ENCODE data around the gene USP30. TPM values are rescaled to one million over a fixed set of nuclear protein-coding genes. Genes with fewer than 3 reads are reported as not detected.

The USP30 gene
- total RNA-seq, 1 experiment from 2014 or later, result 7.8 TPM

DNA sequence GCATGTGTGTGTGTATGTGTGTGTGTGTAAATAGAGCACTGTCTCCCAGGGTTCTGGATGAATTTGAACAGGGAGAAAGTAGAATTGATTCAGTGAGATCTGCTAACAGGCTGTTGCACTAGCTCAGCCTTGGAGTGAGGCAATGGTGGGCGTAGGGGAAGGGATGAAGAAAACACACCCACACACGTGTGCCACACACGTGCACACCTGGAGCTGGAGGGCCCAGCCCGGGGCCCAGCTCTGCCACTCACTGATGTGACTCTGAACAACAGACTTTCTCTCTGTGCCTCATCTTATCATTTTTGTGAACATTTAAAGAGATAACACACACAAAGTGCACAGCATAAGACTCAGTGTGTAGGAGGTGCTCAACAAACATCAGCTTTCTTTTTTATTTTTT lies 68.2 kb downstream of the USP30 start:
- H4K20me1 ChIP-seq (ENCODE audit: control insufficient read depth, insufficient read depth, insufficient read length), result no peaks in the 10 kb centered on the region
- H3K4me1 Mint-ChIP-seq, result peaks cover 12 to 14% of the 10 kb centered on the region in 2 experiments
- no peak overlapping the region for H4K5ac ChIP-seq (ENCODE audit: insufficient read length, low read depth, low read length)
- no peak overlapping the region for H4K8ac ChIP-seq (replicated peaks; ENCODE audit: insufficient read length, low read depth, low read length)
- no peaks in the 10 kb centered on the region for H3K23me2 ChIP-seq (ENCODE audit: insufficient read length, low read depth, low read length, poor library complexity, severe bottlenecking)
- H3K27ac Mint-ChIP-seq, result no peak overlapping the region
- no peaks in the 10 kb centered on the region for H3K79me2 ChIP-seq (ENCODE audit: insufficient read depth, low read length)
- no peaks in the 10 kb centered on the region for H3K27me3 Mint-ChIP-seq (ENCODE audit: low read depth)
- H3K56ac ChIP-seq (ENCODE audit: insufficient read length, low read depth, low read length), result no peak overlapping the region
- H2AFZ ChIP-seq (ENCODE audit: low read length), result no peak overlapping the region
- H2BK15ac ChIP-seq (ENCODE audit: low read depth, low read length), result no peak overlapping the region
- H2BK20ac ChIP-seq (ENCODE audit: low read depth, low read length, poor library complexity, severe bottlenecking), result no peak overlapping the region
- H3K4me3 Mint-ChIP-seq, result no peak overlapping the region
- H3K9ac ChIP-seq (ENCODE audit: extremely low read depth, insufficient read length, low read length), result no peak overlapping the region
- no peaks in the 10 kb centered on the region for H3K9me3 ChIP-seq (ENCODE audit: control insufficient read depth, low read depth, low read length)
- no peak overlapping the region for H3K23ac ChIP-seq (ENCODE audit: insufficient read length, low read depth, low read length)
- H2AK5ac ChIP-seq (ENCODE audit: insufficient read length, low read length), result no peak overlapping the region
- WGBS (ENCODE audit: extremely low coverage, insufficient read length, low lambda C conversion rate), result no CpG with 5 or more reads among the region's 4 CpGs
- TF ChIP-seq, protein P1, sequence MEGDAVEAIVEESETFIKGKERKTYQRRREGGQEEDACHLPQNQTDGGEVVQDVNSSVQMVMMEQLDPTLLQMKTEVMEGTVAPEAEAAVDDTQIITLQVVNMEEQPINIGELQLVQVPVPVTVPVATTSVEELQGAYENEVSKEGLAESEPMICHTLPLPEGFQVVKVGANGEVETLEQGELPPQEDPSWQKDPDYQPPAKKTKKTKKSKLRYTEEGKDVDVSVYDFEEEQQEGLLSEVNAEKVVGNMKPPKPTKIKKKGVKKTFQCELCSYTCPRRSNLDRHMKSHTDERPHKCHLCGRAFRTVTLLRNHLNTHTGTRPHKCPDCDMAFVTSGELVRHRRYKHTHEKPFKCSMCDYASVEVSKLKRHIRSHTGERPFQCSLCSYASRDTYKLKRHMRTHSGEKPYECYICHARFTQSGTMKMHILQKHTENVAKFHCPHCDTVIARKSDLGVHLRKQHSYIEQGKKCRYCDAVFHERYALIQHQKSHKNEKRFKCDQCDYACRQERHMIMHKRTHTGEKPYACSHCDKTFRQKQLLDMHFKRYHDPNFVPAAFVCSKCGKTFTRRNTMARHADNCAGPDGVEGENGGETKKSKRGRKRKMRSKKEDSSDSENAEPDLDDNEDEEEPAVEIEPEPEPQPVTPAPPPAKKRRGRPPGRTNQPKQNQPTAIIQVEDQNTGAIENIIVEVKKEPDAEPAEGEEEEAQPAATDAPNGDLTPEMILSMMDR (conservative IDR thresholded peaks at IDR 0.05), result no peak
- H3K79me1 ChIP-seq (ENCODE audit: insufficient read depth, low read depth, low read length, poor library complexity, severe bottlenecking), result no peaks in the 10 kb centered on the region
- H3K4me1 ChIP-seq (ENCODE audit: insufficient read depth, low read length), result peaks cover 2% of the 10 kb centered on the region; the same call in 1 of the 2 replicates
- no peak overlapping the region for H3K27ac ChIP-seq (ENCODE audit: insufficient read length, low read depth, low read length)
- H2BK5ac ChIP-seq (ENCODE audit: insufficient read length, low read length), result no peak overlapping the region
- no peaks in the 10 kb centered on the region for H3K36me3 Mint-ChIP-seq (ENCODE audit: insufficient read depth in 1 of 3, low read depth in 3 of 3)
- no peak overlapping the region for H3T11ph ChIP-seq (ENCODE audit: low read length)
- H3K4ac ChIP-seq (ENCODE audit: low read depth, low read length), result no peak overlapping the region
- no peak for DNase-seq
- no peak overlapping the region for H2BK120ac ChIP-seq (ENCODE audit: low read depth, low read length, poor library complexity, severe bottlenecking)
- no peak overlapping the region for H3K14ac ChIP-seq (ENCODE audit: insufficient read depth, low read length)
- H3K4me2 ChIP-seq (ENCODE audit: insufficient read depth, insufficient read length, low read length), result no peak overlapping the region
- H4K91ac ChIP-seq (ENCODE audit: insufficient read length, low read depth, low read length), result no peak overlapping the region
- H3K27me3 ChIP-seq (ENCODE audit: insufficient read depth, low read length), result no peaks in the 10 kb centered on the region
- H2BK12ac ChIP-seq (ENCODE audit: insufficient read length, low read depth, low read length), result no peak overlapping the region
- H3K18ac ChIP-seq (ENCODE audit: insufficient read length, low read depth, low read length), result no peak overlapping the region
- no peaks in the 10 kb centered on the region for H3K9me3 Mint-ChIP-seq
